OCI-LY3 (cell line): ENCODE measurements around the gene AGBL5.

Source experiments
- H2AFZ ChIP-seq: fragments of 200-600, 300-600 bp; shearing (Covaris generic); 2 replicates; pipeline ENCODE4 v1.6.0; 2014; ENCODE audit warnings: antibody characterized with exemption, low read depth, low read length
- H3K27ac ChIP-seq: fragments of 200-600, 300-600 bp; sonication (generic); 2 replicates; pipeline ENCODE4 v1.5.1; 2014; ENCODE audit warnings: mild to moderate bottlenecking, low read length, moderate library complexity, mixed read lengths
- H3K27me3 ChIP-seq: fragments of 200-600, 300-600 bp; sonication (generic); 2 replicates; pipeline ENCODE4 v1.6.1; 2014; ENCODE audit warnings: low read depth, low read length, mixed read lengths
- H3K36me3 ChIP-seq: fragments of 200-600, 300-600 bp; sonication (generic); replicated peaks from 2 replicates; pipeline ENCODE3; 2014; ENCODE audit warnings: low read depth, low read length, mixed read lengths
- H3K4me1 ChIP-seq: fragments of 300-600, 200-600 bp; sonication (generic); 2 replicates; pipeline ENCODE4 v1.6.1; 2014; ENCODE audit warnings: low read length, mixed read lengths
- H3K4me2 ChIP-seq: fragments of 200-600, 300-600 bp; sonication (generic); 2 replicates; pipeline ENCODE4 v1.6.1; 2014; ENCODE audit warnings: low read length, mixed read lengths
- H3K4me3 ChIP-seq: fragments of 300-600, 200-600 bp; sonication (generic); 2 replicates; pipeline ENCODE4 v1.5.1; 2014; ENCODE audit warnings: antibody characterized with exemption, mild to moderate bottlenecking, low read length, moderate library complexity
- H3K79me2 ChIP-seq: fragments of 300-600, 200-600 bp; shearing (Covaris generic); 2 replicates; pipeline ENCODE4 v1.6.1; 2014; ENCODE audit warnings: mild to moderate bottlenecking, low read length, mixed read lengths
- H3K9ac ChIP-seq: fragments of 300-600, 200-600 bp; shearing (Covaris generic); 2 replicates; pipeline ENCODE4 v1.6.0; 2014; ENCODE audit warnings: mild to moderate bottlenecking, low read length, moderate library complexity
- H3K9me3 ChIP-seq: fragments of 200-600, 300-600 bp; shearing (Covaris generic); 2 replicates; pipeline ENCODE4 v1.6.1; 2014; ENCODE audit warnings: low read length, mixed read lengths; ENCODE audit not compliant: insufficient read depth
- H4K20me1 ChIP-seq: fragments of 200-600, 300-600 bp; sonication (generic); 2 replicates; pipeline ENCODE4 v1.6.1; 2016; ENCODE audit warnings: low read length, mixed read lengths; ENCODE audit not compliant: insufficient read depth
- CTCF ChIP-seq: fragments of 200-600, 300-600 bp; sonication (generic); IDR thresholded peaks from 2 replicates; pipeline ENCODE4 v1.5.1; 2014; ENCODE audit warnings: antibody characterized with exemption, low read length, low read depth
- EZH2phosphoT487 ChIP-seq: fragments of 200-600 bp; shearing (Covaris generic); IDR thresholded peaks from 2 replicates; pipeline ENCODE4 v1.6.1; 2018; ENCODE audit warnings: antibody characterized with exemption, mixed run types, low read depth

The AGBL5 gene

GRCh38 chr2:27060323-27060722 lies 8.9 kb downstream of the AGBL5 start:
- H3K9ac ChIP-seq: no peak overlapping the region
- H3K9me3 ChIP-seq: no peaks in the 10 kb centered on the region
- H3K4me2 ChIP-seq: no peak overlapping the region
- H3K27ac ChIP-seq: no peak overlapping the region
- no peak overlapping the region for H2AFZ ChIP-seq
- no peaks in the 10 kb centered on the region for H4K20me1 ChIP-seq
- H3K79me2 ChIP-seq: no peaks in the 10 kb centered on the region
- peaks cover 25% of the 10 kb centered on the region for H3K36me3 ChIP-seq
- H3K4me3 ChIP-seq: no peak overlapping the region
- H3K27me3 ChIP-seq: no peaks in the 10 kb centered on the region
- TF ChIP-seq EZH2phosphoT487 (no peak), CTCF (no peak)
- no peaks in the 10 kb centered on the region for H3K4me1 ChIP-seq

- H4K20me1 ChIP-seq: no peaks in the 10 kb centered on the region
- H3K4me1 ChIP-seq: peaks cover 2% of the 10 kb centered on the region
- H3K27ac ChIP-seq: no peak overlapping the region
- H2AFZ ChIP-seq: no peak overlapping the region
- H3K4me3 ChIP-seq: no peak overlapping the region
- peaks cover 18% of the 10 kb centered on the region for H3K79me2 ChIP-seq
- no peaks in the 10 kb centered on the region for H3K27me3 ChIP-seq
- no peak overlapping the region for H3K9ac ChIP-seq
- H3K9me3 ChIP-seq: no peaks in the 10 kb centered on the region
- no peak for TF ChIP-seq EZH2phosphoT487
- TF ChIP-seq CTCF: no peak
- H3K4me2 ChIP-seq: no peak overlapping the region
- peaks cover 40% of the 10 kb centered on the region for H3K36me3 ChIP-seq
Observed at GRCh38 chr2:27065128-27065527, 13.7 kb downstream of the AGBL5 start.

GRCh38 chr2:27067385-27067784 lies 15.9 kb downstream of the AGBL5 start:
- Histone ChIP-seq H3K36me3 (peaks cover 42% of the 10 kb centered on the region), H3K79me2 (peaks cover 31% of the 10 kb centered on the region), H3K27ac (no peak overlapping the region), H3K9me3 (no peaks in the 10 kb centered on the region), H3K4me3 (no peak overlapping the region), H2AFZ (no peak overlapping the region), H3K9ac (no peak overlapping the region), H3K4me2 (no peak overlapping the region), H3K4me1 (peaks cover 12% of the 10 kb centered on the region), H4K20me1 (no peaks in the 10 kb centered on the region), H3K27me3 (no peaks in the 10 kb centered on the region)
- TF ChIP-seq EZH2phosphoT487: no peak
- TF ChIP-seq CTCF: no peak

DNA sequence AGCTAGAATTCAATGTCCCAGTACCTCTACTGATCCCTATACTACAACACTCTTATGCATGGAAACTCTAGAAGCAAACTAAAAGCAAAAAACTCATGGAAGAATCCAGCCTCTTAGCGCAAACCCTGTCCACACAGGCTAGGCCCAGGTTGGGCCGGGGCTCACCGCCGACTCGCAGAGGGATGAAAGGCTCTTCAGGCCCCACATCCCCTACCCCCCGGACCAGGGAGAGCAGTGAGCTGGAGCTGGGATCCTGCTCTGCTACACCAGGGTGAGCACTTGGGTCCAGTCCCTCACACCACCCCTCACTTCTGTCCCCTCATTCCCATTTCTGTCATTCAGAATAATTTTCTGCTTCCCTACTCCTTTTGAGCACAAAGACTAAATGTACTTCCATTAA lies 18.0 kb downstream of the AGBL5 start:
- H3K9ac ChIP-seq: no peak overlapping the region
- no peaks in the 10 kb centered on the region for H3K27me3 ChIP-seq
- H2AFZ ChIP-seq: no peak overlapping the region
- no peak overlapping the region for H3K27ac ChIP-seq
- no peaks in the 10 kb centered on the region for H4K20me1 ChIP-seq
- peaks cover 31% of the 10 kb centered on the region for H3K79me2 ChIP-seq
- H3K4me3 ChIP-seq: no peak overlapping the region
- peaks cover 18% of the 10 kb centered on the region for H3K4me1 ChIP-seq
- TF ChIP-seq EZH2phosphoT487 (no peak), CTCF (no peak)
- H3K9me3 ChIP-seq: no peaks in the 10 kb centered on the region
- no peak overlapping the region for H3K4me2 ChIP-seq
- peaks cover 37% of the 10 kb centered on the region for H3K36me3 ChIP-seq
